Measurements from ENCODE around the gene MAGOH.

MAGOH gene

GRCh38 chr1:53270107-53270506 is 31.8 kb upstream of the MAGOH start:
- no peak for DNase-seq

GRCh38 chr1:53267761-53268160 is 29.4 kb upstream of the MAGOH start:
- no peak for DNase-seq

GRCh38 chr1:53266038-53266437 is 27.7 kb upstream of the MAGOH start:
- DNase-seq, result no peak

- no peak for DNase-seq
These were observed 27.3 kb upstream of the MAGOH start for GRCh38 chr1:53265581-53265980.

GRCh38 chr1:53264048-53264447 is 25.7 kb upstream of the MAGOH start:
- no peak for DNase-seq

GRCh38 chr1:53262000-53262399 is 23.7 kb upstream of the MAGOH start:
- no peak for DNase-seq

GRCh38 chr1:53260631-53261247 is 22.4 kb upstream of the MAGOH start:
- DNase-seq, result no peak

- no peak for DNase-seq
These were observed 21.6 kb upstream of the MAGOH start for GRCh38 chr1:53259932-53260331.

- DNase-seq, result no peak
These were observed 19.9 kb upstream of the MAGOH start for GRCh38 chr1:53258216-53258615.

- DNase-seq, result no peak
These were observed 19.2 kb upstream of the MAGOH start for GRCh38 chr1:53257454-53258081.

GRCh38 chr1:53256511-53257453 is 18.5 kb upstream of the MAGOH start:
- DNase-seq, result no peak

GRCh38 chr1:53255031-53255430 is 16.7 kb upstream of the MAGOH start:
- DNase-seq, result no peak

- DNase-seq, result no peak
These were observed 15.8 kb upstream of the MAGOH start for GRCh38 chr1:53254011-53254640.

- DNase-seq, result no peak
These were observed 12.0 kb upstream of the MAGOH start for GRCh38 chr1:53250325-53250724.

- DNase-seq, result no peak
These were observed 11.4 kb upstream of the MAGOH start for GRCh38 chr1:53249706-53250105.

- DNase-seq, result no peak
These were observed 8.2 kb upstream of the MAGOH start for GRCh38 chr1:53246261-53247134.

GRCh38 chr1:53244141-53244540 is 5.8 kb upstream of the MAGOH start:
- DNase-seq, result no peak

- DNase-seq, result no peak
These were observed 4.1 kb upstream of the MAGOH start for GRCh38 chr1:53242381-53242780.

GRCh38 chr1:53241828-53242227 is 3.5 kb upstream of the MAGOH start:
- no peak for DNase-seq

- DNase-seq, result no peak
These were observed 680 bp downstream of the MAGOH start for GRCh38 chr1:53237638-53238037.

- no peak for DNase-seq
These were observed 17.4 kb downstream of the MAGOH start for GRCh38 chr1:53220962-53221286.

- peak; percentile 84 for DNase-seq
These were observed 18.0 kb downstream of the MAGOH start, which contains the start of gene CZIB for GRCh38 chr1:53220171-53220961. CZIB (minus strand) TSS chr1:53220634; CDS start chr1:53220575, 59 bp downstream.
